K562 (cell line): ENCODE data around the gene AUNIP. TPM values are rescaled to one million over a fixed set of nuclear protein-coding genes. Genes with fewer than 3 reads are reported as not detected.

Source experiments
- ATAC-seq: fragments of 200-7000 bp; cut with Tn5 transposase; 3 replicates; pipeline ENCODE4 v1.9.1; 2020; ENCODE audit warnings: moderate library complexity
- BruUV-seq: library from RNA; stranded (reverse); fragments of 400-500 nt; replicated peaks from 2 replicates; lab custom pipeline; 2021; lab: Mats Ljungman, UMichigan
- CTCF ChIA-PET: fragments of 300-600 bp; formaldehyde crosslinking; extraction: SDS; loops from one replicate; lab custom pipeline; 2021; ENCODE audit warnings: low intra/inter-chr PET ratio; lab: Yijun Ruan, JAX
- POLR2A ChIA-PET: fragments of 300-600, 350-650 bp; sonication (Branson Sonifier 250); formaldehyde crosslinking; extraction: SDS; loops from one replicate; lab custom pipeline; 2021; ENCODE audit warnings: antibody characterized with exemption, inconsistent platforms; lab: Yijun Ruan, JAX
- DNase-seq, 4 experiments: peaks; one replicate each; pipeline versions ENCODE4 v3.0.0 to v3.0.0-alpha.2; 2011 to 2018; ENCODE audit warnings: low spot score in 3 of 4, mixed read lengths in 3 of 4; ENCODE audit errors: extremely low read depth in 1 of 4
- FAIRE-seq: peaks from 2 replicates; lab custom pipeline; 2011; peaks lifted over from hg19 to GRCh38; lab: Jason Lieb, UNC
- H2AFZ ChIP-seq: 2 replicates; pipeline ENCODE4 v1.6.0; 2011; ENCODE audit warnings: low read depth, low read length, control low read depth, inconsistent platforms
- H3K27ac ChIP-seq: fragments of 200-600 bp; 3 replicates; pipeline ENCODE4 v1.8.0; 2011; ENCODE audit warnings: low read depth, mild to moderate bottlenecking, control low read depth, inconsistent platforms, low read length, moderate library complexity, mixed read lengths; ENCODE audit errors: extremely low read depth
- H3K27me3 ChIP-seq, 2 experiments: fragments of 300-600 bp in 1 of 2; 2 replicates in 1 of 2; 3 replicates in 1 of 2; pipeline versions ENCODE4 v1.6.0 to v1.8.0; 2011; ENCODE audit warnings: inconsistent platforms in 2 of 2, low read length in 2 of 2, mild to moderate bottlenecking in 1 of 2, mixed read lengths in 1 of 2, moderate library complexity in 1 of 2; ENCODE audit not compliant: control insufficient read depth in 2 of 2, insufficient read depth in 2 of 2
- H3K36me3 ChIP-seq: fragments of 300-600 bp; 3 replicates; pipeline ENCODE4 v1.8.0; 2011; ENCODE audit warnings: mild to moderate bottlenecking, low read length, inconsistent platforms; ENCODE audit not compliant: control insufficient read depth, insufficient read depth
- H3K4me1 ChIP-seq, 2 experiments: fragments of 200-600 bp in 1 of 2; replicated peaks in 1 of 2; 2 replicates in 1 of 2; 3 replicates in 1 of 2; pipeline versions ENCODE4 v1.5.1 to v1.8.0; 2011; ENCODE audit warnings: inconsistent platforms in 2 of 2, low read length in 2 of 2, mild to moderate bottlenecking in 1 of 2, mixed read lengths in 1 of 2, moderate library complexity in 1 of 2; ENCODE audit not compliant: control insufficient read depth in 2 of 2, insufficient read depth in 2 of 2
- H3K4me2 ChIP-seq: 2 replicates; pipeline ENCODE4 v1.6.1; 2011; ENCODE audit warnings: low read length, control low read depth, inconsistent platforms, mixed read lengths; ENCODE audit not compliant: insufficient read depth
- H3K4me3 ChIP-seq: fragments of 200-600 bp; sonication (generic), shearing (Covaris generic); 2 replicates; pipeline ENCODE4 v1.5.1; 2016; ENCODE audit warnings: control low read depth, inconsistent platforms
- H3K79me2 ChIP-seq: fragments of 200-600 bp; 3 replicates; pipeline ENCODE4 v1.8.0; 2011; ENCODE audit warnings: low read length, inconsistent platforms; ENCODE audit not compliant: control insufficient read depth, insufficient read depth
- H3K9ac ChIP-seq, 2 experiments: 2 replicates each; pipeline versions ENCODE4 v1.6.0 to v1.6.1; 2011; ENCODE audit warnings: low read depth in 2 of 2, low read length in 2 of 2, control low read depth in 1 of 2, inconsistent platforms in 1 of 2, mild to moderate bottlenecking in 1 of 2, mixed read lengths in 1 of 2; ENCODE audit not compliant: insufficient read depth in 1 of 2
- H3K9me1 ChIP-seq: one replicate; pipeline ENCODE4 v1.6.0; 2011; ENCODE audit warnings: inconsistent platforms, mild to moderate bottlenecking, low read length, moderate library complexity; ENCODE audit not compliant: control insufficient read depth, insufficient read depth
- H3K9me3 ChIP-seq: replicated peaks from 2 replicates; pipeline ENCODE4 v1.5.1; 2011; ENCODE audit warnings: low read depth, low read length, inconsistent platforms; ENCODE audit not compliant: control insufficient read depth, insufficient read depth
- H4K20me1 ChIP-seq: replicated peaks from 2 replicates; pipeline ENCODE4 v1.6.1; 2011; ENCODE audit warnings: low read length, inconsistent platforms, mixed read lengths; ENCODE audit not compliant: control insufficient read depth, insufficient read depth
- POLR2H ChIP-seq: IDR thresholded peaks from 2 replicates; pipeline ENCODE4 v1.6.1; 2016; ENCODE audit warnings: missing genetic modification characterization, low read depth, mild to moderate bottlenecking, control low read depth, missing compliant biosample characterization, moderate library complexity
- RBFOX2 ChIP-seq: fragments of 200-400 bp; formaldehyde crosslinking; IDR thresholded peaks from 2 replicates; pipeline ENCODE4 v1.6.1; 2017; ENCODE audit warnings: low read depth, mild to moderate bottlenecking, low read length, moderate library complexity
- SLC30A9 ChIP-seq: fragments of 250-450 bp; sonication (Bioruptor Pico); IDR thresholded peaks from 2 replicates; pipeline ENCODE4 v1.8.0; 2022; ENCODE audit warnings: mild to moderate bottlenecking, moderate library complexity
- ZC3H8 ChIP-seq: fragments of 450-650 bp; IDR thresholded peaks from 2 replicates; pipeline ENCODE4 v1.6.1; 2017
- ZKSCAN1 ChIP-seq: fragments of 150-350 bp; IDR thresholded peaks from 2 replicates; pipeline ENCODE4 v1.6.1; 2016; ENCODE audit warnings: low read depth, low read length
- ZNF586 ChIP-seq: fragments of 450-650 bp; formaldehyde crosslinking; conservative IDR thresholded peaks from 2 replicates; pipeline ENCODE4 v1.4.0; 2020; ENCODE audit warnings: mild to moderate bottlenecking, moderate library complexity
- WGBS: fragments of 100-300 bp; shearing (Covaris generic); methylation state at CpG from one replicate; pipeline ENCODE4 v1.1.6; 2016; ENCODE audit warnings: low coverage, mixed read lengths; ENCODE audit not compliant: insufficient coverage; ENCODE audit errors: missing lambda C conversion rate; 5-methylcytosine and 5-hydroxymethylcytosine counted together
- in situ Hi-C: fragments of 300-500 bp; cut with MboI; formaldehyde crosslinking; loops from 4 replicates; pipeline ENCODE4 v1.15.0; 2018; ENCODE audit warnings: inconsistent platforms, mixed read lengths
- intact Hi-C: fragments of 100-400 bp; cut with micrococcal nuclease; formaldehyde crosslinking; loops from 2 replicates; pipeline ENCODE4 v1.14.2; 2022
- polyA plus RNA-seq, 8 experiments: library from polyadenylated mRNA; depleted of rRNA in 4 of 8; stranded (reverse) in 5 of 8; unstranded in 3 of 8; fragments of >200 nt; fragmentation: Nextera tagmentation in 2 of 8; fragmentation: Illumina TruSeq in 1 of 8; extraction: Ambion mirVana in 2 of 8; extraction: Trizol in 1 of 8; gene quantifications; 2 replicates each; pipeline versions ENCODE4 v1.2.1 to v1.2.3, GENCODE V29; 2011 to 2014; ENCODE audit warnings: inconsistent platforms in 1 of 8, missing spikeins in 1 of 8
- total RNA-seq, 7 experiments: library from RNA; depleted of rRNA in 6 of 7; stranded (reverse); fragments of >200 nt in 6 of 7; fragmentation: Illumina TruSeq in 2 of 7; extraction: Trizol in 2 of 7; gene quantifications; 2 replicates each; pipeline versions ENCODE4 v1.2.1 to v1.2.3, GENCODE V29; 2011 to 2021; ENCODE audit warnings: low replicate concordance in 1 of 7
- TF ChIP-seq, protein P1 (sequence below): fragments of 250-450 bp; sonication (Bioruptor Pico); IDR thresholded peaks from 2 replicates; pipeline ENCODE4 v1.8.0; 2021; ENCODE audit warnings: moderate library complexity, mild to moderate bottlenecking, inconsistent platforms
- TF ChIP-seq, protein P2 (sequence below): fragments of 200-800 bp; sonication (Bioruptor generic); IDR thresholded peaks from 2 replicates; pipeline ENCODE4 v1.6.1; 2016; ENCODE audit warnings: missing genetic modification characterization, missing compliant biosample characterization
- TF ChIP-seq, protein P3 (sequence below), 2 experiments: fragments of 450-650 bp; conservative IDR thresholded peaks; 2 replicates each; pipeline ENCODE4 v1.6.1; 2017; ENCODE audit warnings: mild to moderate bottlenecking in 2 of 2, moderate library complexity in 2 of 2
- TF ChIP-seq, protein P4 (sequence below): sonication (generic); formaldehyde crosslinking; IDR thresholded peaks from 2 replicates; pipeline ENCODE4 v1.8.1; 2023; ENCODE audit warnings: mild to moderate bottlenecking, missing genetic modification reagents

The AUNIP gene
- total and polyA plus RNA-seq, 9 of the 15 experiments (the other 6 are each of a cell fraction or from before 2014, with no cell fraction given): 12.1 to 53.8 (median 47.1) TPM

DNA sequence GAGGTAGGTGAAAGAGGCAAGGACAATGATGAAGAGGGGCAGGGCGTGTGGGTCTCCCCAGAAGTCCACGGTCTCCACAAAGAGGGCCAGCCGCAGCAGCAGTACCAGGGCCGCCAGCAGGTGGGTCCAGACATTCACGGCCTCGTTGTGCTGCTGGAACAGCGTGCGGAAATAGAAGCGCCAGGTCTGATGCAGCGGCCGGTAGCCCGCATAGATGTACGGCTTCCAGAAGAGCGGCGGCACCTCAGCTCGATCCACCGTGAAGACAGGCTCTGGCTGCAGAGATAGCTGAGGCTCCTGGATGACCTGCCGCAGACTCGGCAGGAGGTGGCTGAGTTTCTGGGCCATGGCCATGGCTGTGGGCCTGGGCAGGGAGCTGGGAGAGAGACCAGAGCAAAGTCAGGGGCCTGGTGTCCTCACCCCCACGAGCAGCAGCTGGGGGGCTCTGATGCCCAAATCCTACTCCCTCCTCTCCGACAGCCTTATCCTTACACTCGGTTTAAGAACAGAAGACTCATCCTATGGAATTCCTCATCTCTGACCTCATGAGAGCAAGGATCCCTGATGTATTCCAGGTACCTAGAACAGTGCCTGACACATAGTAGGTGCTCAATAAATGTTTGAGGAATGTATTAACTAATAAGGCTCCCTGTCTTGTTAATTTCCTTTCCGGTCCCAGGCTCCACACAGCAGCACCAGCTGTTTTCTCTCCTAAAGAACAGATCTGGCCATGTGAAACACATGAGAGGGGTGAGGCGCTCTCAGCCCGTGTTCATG, 4.4 kb upstream of the AUNIP start:
- H3K36me3 ChIP-seq: peaks cover 11% of the 10 kb centered on the region; the same call in 1 of the 3 replicates
- FAIRE-seq (no peak), ATAC-seq (no peak), DNase-seq (peak in 1 of 4 experiments; percentile 14)
- H3K9ac ChIP-seq: peak overlapping the region in 1 of 2 experiments; percentile 2; a peak in 2 of 4 replicates
- in situ Hi-C loops: no loop called here
- no peaks in the 10 kb centered on the region; the same call in 1 of the 2 replicates for H4K20me1 ChIP-seq
- no peak overlapping the region for H3K27ac ChIP-seq
- intact Hi-C loops: loop anchor here (5.0 kb wide), 1 partner anchor 369 kb away; the partner anchor contains the start of gene CEP85
- H2AFZ ChIP-seq: no peak overlapping the region
- no peaks in the 10 kb centered on the region for H3K27me3 ChIP-seq
- no peak overlapping the region for H3K4me3 ChIP-seq
- H3K4me2 ChIP-seq: no peak overlapping the region
- peaks cover 21% of the 10 kb centered on the region for H3K79me2 ChIP-seq
- H3K9me1 ChIP-seq: no peaks in the 10 kb centered on the region
- no peaks in the 10 kb centered on the region for H3K9me3 ChIP-seq
- no TSS peak for BruUV-seq
- CTCF ChIA-PET: no interaction called here
- H3K4me1 ChIP-seq: peaks cover 21 to 49% of the 10 kb centered on the region in 2 experiments
- WGBS: 84% methylated on average over 25 of the region's 25 CpGs
- POLR2A ChIA-PET: interaction anchor here (0.6 to 2.0 kb wide), 6 partner anchors 8 to 146 kb away, joined by 3 to 4 read pairs (median 4); no protein-coding TSS in a partner anchor
- TF ChIP-seq, protein P1, sequence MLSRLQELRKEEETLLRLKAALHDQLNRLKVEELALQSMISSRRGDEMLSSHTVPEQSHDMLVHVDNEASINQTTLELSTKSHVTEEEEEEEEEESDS: no peak
- TF ChIP-seq, protein P2, sequence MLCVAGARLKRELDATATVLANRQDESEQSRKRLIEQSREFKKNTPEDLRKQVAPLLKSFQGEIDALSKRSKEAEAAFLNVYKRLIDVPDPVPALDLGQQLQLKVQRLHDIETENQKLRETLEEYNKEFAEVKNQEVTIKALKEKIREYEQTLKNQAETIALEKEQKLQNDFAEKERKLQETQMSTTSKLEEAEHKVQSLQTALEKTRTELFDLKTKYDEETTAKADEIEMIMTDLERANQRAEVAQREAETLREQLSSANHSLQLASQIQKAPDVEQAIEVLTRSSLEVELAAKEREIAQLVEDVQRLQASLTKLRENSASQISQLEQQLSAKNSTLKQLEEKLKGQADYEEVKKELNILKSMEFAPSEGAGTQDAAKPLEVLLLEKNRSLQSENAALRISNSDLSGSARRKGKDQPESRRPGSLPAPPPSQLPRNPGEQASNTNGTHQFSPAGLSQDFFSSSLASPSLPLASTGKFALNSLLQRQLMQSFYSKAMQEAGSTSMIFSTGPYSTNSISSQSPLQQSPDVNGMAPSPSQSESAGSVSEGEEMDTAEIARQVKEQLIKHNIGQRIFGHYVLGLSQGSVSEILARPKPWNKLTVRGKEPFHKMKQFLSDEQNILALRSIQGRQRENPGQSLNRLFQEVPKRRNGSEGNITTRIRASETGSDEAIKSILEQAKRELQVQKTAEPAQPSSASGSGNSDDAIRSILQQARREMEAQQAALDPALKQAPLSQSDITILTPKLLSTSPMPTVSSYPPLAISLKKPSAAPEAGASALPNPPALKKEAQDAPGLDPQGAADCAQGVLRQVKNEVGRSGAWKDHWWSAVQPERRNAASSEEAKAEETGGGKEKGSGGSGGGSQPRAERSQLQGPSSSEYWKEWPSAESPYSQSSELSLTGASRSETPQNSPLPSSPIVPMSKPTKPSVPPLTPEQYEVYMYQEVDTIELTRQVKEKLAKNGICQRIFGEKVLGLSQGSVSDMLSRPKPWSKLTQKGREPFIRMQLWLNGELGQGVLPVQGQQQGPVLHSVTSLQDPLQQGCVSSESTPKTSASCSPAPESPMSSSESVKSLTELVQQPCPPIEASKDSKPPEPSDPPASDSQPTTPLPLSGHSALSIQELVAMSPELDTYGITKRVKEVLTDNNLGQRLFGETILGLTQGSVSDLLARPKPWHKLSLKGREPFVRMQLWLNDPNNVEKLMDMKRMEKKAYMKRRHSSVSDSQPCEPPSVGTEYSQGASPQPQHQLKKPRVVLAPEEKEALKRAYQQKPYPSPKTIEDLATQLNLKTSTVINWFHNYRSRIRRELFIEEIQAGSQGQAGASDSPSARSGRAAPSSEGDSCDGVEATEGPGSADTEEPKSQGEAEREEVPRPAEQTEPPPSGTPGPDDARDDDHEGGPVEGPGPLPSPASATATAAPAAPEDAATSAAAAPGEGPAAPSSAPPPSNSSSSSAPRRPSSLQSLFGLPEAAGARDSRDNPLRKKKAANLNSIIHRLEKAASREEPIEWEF (CRISPR knock-in tag): no peak
- TF ChIP-seq ZNF586 (CRISPR knock-in tag) (no peak), ZC3H8 (no peak), POLR2H (tag) (no peak), RBFOX2 (peak; percentile 37; the same call in 1 of the 2 replicates), SLC30A9 (no peak), ZKSCAN1 (peak; percentile 91)
- TF ChIP-seq, protein P3, sequence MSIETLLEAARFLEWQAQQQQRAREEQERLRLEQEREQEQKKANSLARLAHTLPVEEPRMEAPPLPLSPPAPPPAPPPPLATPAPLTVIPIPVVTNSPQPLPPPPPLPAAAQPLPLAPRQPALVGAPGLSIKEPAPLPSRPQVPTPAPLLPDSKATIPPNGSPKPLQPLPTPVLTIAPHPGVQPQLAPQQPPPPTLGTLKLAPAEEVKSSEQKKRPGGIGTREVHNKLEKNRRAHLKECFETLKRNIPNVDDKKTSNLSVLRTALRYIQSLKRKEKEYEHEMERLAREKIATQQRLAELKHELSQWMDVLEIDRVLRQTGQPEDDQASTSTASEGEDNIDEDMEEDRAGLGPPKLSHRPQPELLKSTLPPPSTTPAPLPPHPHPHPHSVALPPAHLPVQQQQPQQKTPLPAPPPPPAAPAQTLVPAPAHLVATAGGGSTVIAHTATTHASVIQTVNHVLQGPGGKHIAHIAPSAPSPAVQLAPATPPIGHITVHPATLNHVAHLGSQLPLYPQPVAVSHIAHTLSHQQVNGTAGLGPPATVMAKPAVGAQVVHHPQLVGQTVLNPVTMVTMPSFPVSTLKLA (conservative IDR thresholded peaks at IDR 0.05): no peak
- TF ChIP-seq, protein P4, sequence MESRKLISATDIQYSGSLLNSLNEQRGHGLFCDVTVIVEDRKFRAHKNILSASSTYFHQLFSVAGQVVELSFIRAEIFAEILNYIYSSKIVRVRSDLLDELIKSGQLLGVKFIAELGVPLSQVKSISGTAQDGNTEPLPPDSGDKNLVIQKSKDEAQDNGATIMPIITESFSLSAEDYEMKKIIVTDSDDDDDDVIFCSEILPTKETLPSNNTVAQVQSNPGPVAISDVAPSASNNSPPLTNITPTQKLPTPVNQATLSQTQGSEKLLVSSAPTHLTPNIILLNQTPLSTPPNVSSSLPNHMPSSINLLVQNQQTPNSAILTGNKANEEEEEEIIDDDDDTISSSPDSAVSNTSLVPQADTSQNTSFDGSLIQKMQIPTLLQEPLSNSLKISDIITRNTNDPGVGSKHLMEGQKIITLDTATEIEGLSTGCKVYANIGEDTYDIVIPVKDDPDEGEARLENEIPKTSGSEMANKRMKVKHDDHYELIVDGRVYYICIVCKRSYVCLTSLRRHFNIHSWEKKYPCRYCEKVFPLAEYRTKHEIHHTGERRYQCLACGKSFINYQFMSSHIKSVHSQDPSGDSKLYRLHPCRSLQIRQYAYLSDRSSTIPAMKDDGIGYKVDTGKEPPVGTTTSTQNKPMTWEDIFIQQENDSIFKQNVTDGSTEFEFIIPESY: peak; percentile 98
